Gastroesophageal sphincter (tissue), 4 donors: ENCODE measurements around the gene ARID5B. TPM values are rescaled to one million over a fixed set of nuclear protein-coding genes. Genes with fewer than 3 reads are reported as not detected.

Experiments used
- ATAC-seq: fragments of 150-250 bp; one replicate; pipeline ENCODE4 v1.9.1; 2016; ENCODE audit warnings: mild to moderate bottlenecking, moderate library complexity
- H3K27ac ChIP-seq, 4 donors: fragments of 200-600 bp; sonication (generic) in 3 of 4; 1 replicate in 3 of 4; 2 replicates in 1 of 4; pipeline ENCODE4 v1.5.1; 2016 to 2019
- H3K27me3 ChIP-seq: fragments of 200-600 bp; sonication (generic); one replicate; pipeline ENCODE4 v1.5.1; 2019
- H3K36me3 ChIP-seq, 2 donors: fragments of 200-600 bp; sonication (generic); one replicate each; pipeline ENCODE4 v1.5.1; 2019; ENCODE audit warnings: control low read depth in 1 of 2
- H3K4me1 ChIP-seq, 3 donors: fragments of 200-600 bp; sonication (generic); 1 replicate in 2 of 3; 2 replicates in 1 of 3; pipeline ENCODE4 v1.5.1; 2016 to 2019; ENCODE audit warnings: control low read depth in 2 of 3
- H3K4me3 ChIP-seq, 2 donors: fragments of 200-600 bp; sonication (generic); one replicate each; pipeline ENCODE4 v1.5.1; 2019; ENCODE audit warnings: mild to moderate bottlenecking in 1 of 2, moderate library complexity in 1 of 2
- H3K9me3 ChIP-seq, 3 donors: fragments of 200-600 bp; sonication (generic); one replicate each; pipeline ENCODE4 v1.5.1; 2017 to 2019; ENCODE audit warnings: control low read depth in 2 of 3
- CTCF ChIP-seq, 4 experiments: fragments of 200-600 bp in 2 of 4; fragments of 450-650 bp in 2 of 4; sonication (generic) in 1 of 4; IDR thresholded peaks; one replicate each; pipeline ENCODE4 v1.5.1; 2017 to 2019; ENCODE audit warnings: antibody characterized with exemption in 4 of 4, mild to moderate bottlenecking in 2 of 4, moderate library complexity in 2 of 4
- EP300 ChIP-seq: sonication (generic); formaldehyde crosslinking; IDR thresholded peaks from one replicate; pipeline ENCODE4 v1.6.1; 2017; ENCODE audit warnings: antibody characterized with exemption, mild to moderate bottlenecking
- POLR2A ChIP-seq, 2 donors: fragments of 450-650 bp; IDR thresholded peaks; one replicate each; pipeline ENCODE4 v1.6.1; 2017; ENCODE audit warnings: antibody characterized with exemption in 2 of 2, mild to moderate bottlenecking in 2 of 2, moderate library complexity in 1 of 2
- POLR2AphosphoS5 ChIP-seq: sonication (generic); formaldehyde crosslinking; IDR thresholded peaks from one replicate; pipeline ENCODE4 v1.6.1; 2017; ENCODE audit warnings: antibody characterized with exemption
- WGBS, 2 donors: methylation state at CpG; one replicate each; pipeline ENCODE4 v1.1.5; 2018; ENCODE audit warnings: low coverage in 1 of 2; 5-methylcytosine and 5-hydroxymethylcytosine counted together
- total RNA-seq, 4 donors: library from RNA; depleted of rRNA; stranded (reverse); fragments of >200 nt; gene quantifications; one replicate each; pipeline ENCODE4 v1.1.0, GENCODE V29; 2016

ARID5B gene
- total RNA-seq, 4 donors from 2014 or later, result 34.7 to 81.4 (median 62.5) TPM

DNA sequence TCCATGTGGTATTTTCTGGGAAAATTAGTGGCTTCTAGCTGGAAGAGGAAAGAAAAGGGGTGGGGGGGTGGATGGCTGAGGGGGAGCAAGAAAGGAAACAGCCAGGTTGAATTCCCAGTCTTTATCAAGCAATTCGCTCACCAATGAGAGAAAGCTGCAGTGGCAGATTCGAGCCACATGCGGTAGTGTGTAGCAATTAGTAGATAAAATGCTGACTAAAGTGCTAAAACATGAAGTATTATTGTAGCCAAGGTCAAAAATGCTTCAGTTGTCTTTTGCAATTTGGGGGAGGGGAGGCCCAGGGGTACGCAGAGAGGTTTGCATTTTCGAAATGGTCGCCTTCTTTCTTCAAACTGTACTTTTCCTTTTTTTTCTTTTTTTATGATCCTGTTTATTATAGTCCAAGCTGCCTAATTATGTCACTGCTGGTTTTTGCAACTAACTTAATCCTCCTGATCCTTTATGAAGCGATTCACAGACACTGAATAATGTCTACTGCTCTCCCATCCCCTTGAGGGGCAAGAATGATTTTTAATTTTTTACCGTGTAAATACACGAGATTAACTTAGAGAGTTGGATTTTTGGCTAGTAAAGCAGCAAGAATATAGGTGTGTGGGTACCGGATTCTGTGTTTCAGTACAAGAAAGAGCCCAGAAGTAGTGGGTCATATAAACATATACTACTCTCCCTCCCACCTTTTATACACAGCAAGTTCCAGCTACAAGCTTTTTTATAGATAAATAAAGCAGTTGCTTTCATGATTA is 3.6 kb upstream of the ARID5B start:
- no peaks in the 10 kb centered on the region for H3K36me3 ChIP-seq
- no peaks in the 10 kb centered on the region for H3K9me3 ChIP-seq
- TF ChIP-seq POLR2A (IDR thresholded peaks at IDR 0.05) (no peak), EP300 (no peak), CTCF (IDR thresholded peaks at IDR 0.05) (peak; percentile 10 to 68 (median 54))
- no peaks in the 10 kb centered on the region for H3K27me3 ChIP-seq
- ATAC-seq, result peak; percentile 47
- peaks cover 0 to 32% (median 11%) of the 10 kb centered on the region in 3 donors for H3K4me1 ChIP-seq
- peak overlapping the region; percentile 24 to 39 for H3K4me3 ChIP-seq
- H3K27ac ChIP-seq, result peak overlapping the region in 3 of 4 donors; percentile 8 to 65 (median 54)
- WGBS, 2 donors, result 20 to 28% methylated on average over 10 of the region's 10 CpGs

- Histone ChIP-seq H3K27ac (peak overlapping the region in 2 of 4 donors; percentile 8 to 65), H3K4me1 (peaks cover 0 to 32% (median 11%) of the 10 kb centered on the region in 3 donors), H3K27me3 (no peaks in the 10 kb centered on the region), H3K4me3 (no peak overlapping the region), H3K9me3 (no peaks in the 10 kb centered on the region), H3K36me3 (no peaks in the 10 kb centered on the region)
- no peak for ATAC-seq
- no peak for TF ChIP-seq POLR2A (IDR thresholded peaks at IDR 0.05)
- TF ChIP-seq CTCF (IDR thresholded peaks at IDR 0.05), result no peak
- TF ChIP-seq POLR2AphosphoS5, result no peak
- no peak for TF ChIP-seq EP300
- WGBS, 2 donors, result 21 to 55% methylated on average over 2 of the region's 2 CpGs
Measured at GRCh38 chr10:61898435-61898778, 3.1 kb upstream of the ARID5B start.

DNA sequence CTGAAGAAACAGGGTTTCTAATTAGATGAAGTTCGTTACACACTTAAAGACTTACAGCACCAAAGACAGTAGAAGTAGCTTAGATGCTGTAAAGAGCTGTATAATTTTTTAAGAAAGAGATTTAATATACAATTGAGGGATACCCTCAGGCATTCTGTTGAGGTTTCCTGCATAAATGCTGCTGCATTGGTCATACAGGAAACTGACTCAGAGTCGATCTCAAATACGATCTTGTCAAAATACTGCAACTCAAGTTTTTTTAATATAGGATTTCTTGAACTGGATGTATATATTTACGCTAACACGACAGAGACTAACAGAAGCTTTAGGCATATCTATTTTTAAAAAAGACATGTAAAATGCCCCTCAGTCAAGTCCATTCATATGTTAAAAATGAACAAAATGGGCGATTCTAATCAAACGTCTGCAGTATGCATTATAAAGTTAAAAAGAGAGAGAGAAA is 2.4 kb upstream of the ARID5B start:
- H3K4me1 ChIP-seq, result peaks cover under 1 to 35% (median 11%) of the 10 kb centered on the region in 3 donors
- peak overlapping the region in 3 of 4 donors; percentile 14 to 99 (median 95) for H3K27ac ChIP-seq
- H3K36me3 ChIP-seq, result no peaks in the 10 kb centered on the region
- no peaks in the 10 kb centered on the region for H3K27me3 ChIP-seq
- H3K9me3 ChIP-seq, result no peaks in the 10 kb centered on the region
- H3K4me3 ChIP-seq, result no peak overlapping the region
- ATAC-seq, result no peak
- TF ChIP-seq CTCF (IDR thresholded peaks at IDR 0.05), result no peak
- TF ChIP-seq EP300, result no peak
- TF ChIP-seq POLR2AphosphoS5, result no peak
- TF ChIP-seq POLR2A (IDR thresholded peaks at IDR 0.05), result no peak
- 52 to 57% methylated on average over 7 of the region's 7 CpGs for WGBS, 2 donors

DNA sequence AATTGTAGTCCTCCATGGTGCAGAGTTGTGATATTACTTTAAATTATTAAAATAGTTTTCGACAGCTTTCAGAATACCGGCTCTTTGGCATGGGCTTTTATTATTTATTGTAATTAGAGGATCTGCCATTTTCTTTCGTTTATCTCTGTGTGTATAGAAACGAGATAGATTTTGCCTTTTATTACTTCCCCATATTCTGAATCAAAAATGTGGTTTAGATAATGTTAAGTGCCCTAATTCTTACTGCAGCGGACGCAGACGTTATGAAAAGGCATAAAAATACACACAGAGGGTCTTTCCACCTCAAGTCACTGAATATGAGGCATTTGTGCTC is 1.9 kb upstream of the ARID5B start:
- Histone ChIP-seq H3K27ac (peak overlapping the region; percentile 14 to 99 (median 85)), H3K4me1 (peaks cover 6 to 40% (median 15%) of the 10 kb centered on the region in 3 donors), H3K9me3 (no peaks in the 10 kb centered on the region), H3K4me3 (peak overlapping the region; percentile 72 to 89), H3K27me3 (no peaks in the 10 kb centered on the region), H3K36me3 (no peaks in the 10 kb centered on the region)
- 23 to 32% methylated on average over 7 of the region's 7 CpGs for WGBS, 2 donors
- no peak for ATAC-seq
- TF ChIP-seq POLR2AphosphoS5 (no peak), CTCF (IDR thresholded peaks at IDR 0.05) (no peak), POLR2A (IDR thresholded peaks at IDR 0.05) (no peak), EP300 (no peak)
